ENCODE results near the gene NXPH4.

- TF ChIP-seq CTCF (IDR thresholded peaks at IDR 0.05; ENCODE audit: poor library complexity, severe bottlenecking) (no peak), EZH2 (IDR thresholded peaks at IDR 0.05; ENCODE audit: borderline replicate concordance, insufficient read depth, low read length, poor library complexity, severe bottlenecking) (no peak), SMC3 (conservative IDR thresholded peaks at IDR 0.05; ENCODE audit: poor library complexity) (no peak), POLR2AphosphoS5 (IDR thresholded peaks at IDR 0.05) (no peak), REST (IDR thresholded peaks at IDR 0.05; ENCODE audit: borderline replicate concordance) (no peak), RAD21 (conservative IDR thresholded peaks at IDR 0.05) (no peak)
Observed at GRCh38 chr12:57232156-57232756, 15.7 kb downstream of the NXPH4 start.

Data from neural cell (in vitro differentiated cells).